Smooth muscle cell (in vitro differentiated cells): Measurements from ENCODE around the gene TAB2. TPM values are rescaled to one million over a fixed set of nuclear protein-coding genes. Genes with fewer than 3 reads are reported as not detected.

Source experiments
- DNase-seq: peaks from one replicate; lab custom pipeline; 2025; ENCODE audit not compliant: unreplicated experiment; lab: John Stamatoyannopoulos, UW
- H2AFZ ChIP-seq: fragments of 200-600 bp; sonication (generic); 2 replicates; pipeline ENCODE4 v1.6.0; 2016; ENCODE audit warnings: antibody characterized with exemption, low read depth, mild to moderate bottlenecking
- H3F3A ChIP-seq: fragments of 200-600 bp; sonication (generic); 2 replicates; pipeline ENCODE4 v1.6.0; 2017; ENCODE audit warnings: antibody characterized with exemption, low read depth
- H3K27ac ChIP-seq: fragments of 200-600 bp; sonication (generic); 2 replicates; pipeline ENCODE4 v1.5.1; 2016; ENCODE audit warnings: low read depth, mild to moderate bottlenecking
- H3K27me3 ChIP-seq: fragments of 200-600 bp; sonication (generic); 2 replicates; pipeline ENCODE4 v1.6.1; 2016; ENCODE audit warnings: low read depth, mild to moderate bottlenecking
- H3K36me3 ChIP-seq: fragments of 200-600 bp; sonication (generic); 2 replicates; pipeline ENCODE4 v1.5.1; 2016; ENCODE audit warnings: low read depth
- H3K4me1 ChIP-seq: fragments of 200-600 bp; sonication (generic); 2 replicates; pipeline ENCODE4 v1.5.1; 2016; ENCODE audit warnings: low read depth
- H3K4me2 ChIP-seq: fragments of 200-600 bp; sonication (generic); 2 replicates; pipeline ENCODE4 v1.6.0; 2016; ENCODE audit warnings: mild to moderate bottlenecking
- H3K4me3 ChIP-seq: fragments of 200-600 bp; sonication (generic); 2 replicates; pipeline ENCODE4 v1.5.1; 2016; ENCODE audit warnings: mild to moderate bottlenecking
- H3K79me2 ChIP-seq: fragments of 200-600 bp; sonication (generic); 2 replicates; pipeline ENCODE4 v1.6.0; 2016; ENCODE audit warnings: low read depth, mild to moderate bottlenecking
- H3K9ac ChIP-seq: fragments of 200-600 bp; sonication (generic); 2 replicates; pipeline ENCODE4 v1.6.0; 2016; ENCODE audit warnings: low read depth
- H3K9me3 ChIP-seq: fragments of 200-600 bp; sonication (generic); replicated peaks from 2 replicates; pipeline ENCODE4 v1.5.1; 2016; ENCODE audit warnings: low read depth
- H4K20me1 ChIP-seq: fragments of 200-600 bp; sonication (generic); 2 replicates; pipeline ENCODE4 v1.6.0; 2016; ENCODE audit warnings: low read depth
- whole genome bisulfite sequencing: methylation state at CpG from one replicate; pipeline ENCODE4 v1.1.7; 2016; ENCODE audit warnings: low lambda C conversion rate; 5-methylcytosine and 5-hydroxymethylcytosine counted together
- polyA plus RNA-seq: library from polyadenylated mRNA; unstranded; fragments of >200 nt; fragmentation: Nextera tagmentation; extraction: Ambion mirVana; gene quantifications from 2 replicates; pipeline ENCODE4 v1.2.1, GENCODE V29; 2016
- total RNA-seq: library from RNA; depleted of rRNA; stranded (reverse); fragments of >200 nt; gene quantifications from 2 replicates; pipeline ENCODE4 v1.2.3, GENCODE V29; 2014
- TF ChIP-seq, protein P1 (sequence below): fragments of 200-600 bp; sonication (generic); IDR thresholded peaks from 2 replicates; pipeline ENCODE4 v1.5.1; 2017; ENCODE audit warnings: borderline replicate concordance, mild to moderate bottlenecking, antibody characterized with exemption; ENCODE audit not compliant: insufficient read depth, poor library complexity, severe bottlenecking

TAB2 gene
- total and polyA plus RNA-seq, 2 experiments from 2014 or later, result 12.6 to 78.5 TPM

DNA sequence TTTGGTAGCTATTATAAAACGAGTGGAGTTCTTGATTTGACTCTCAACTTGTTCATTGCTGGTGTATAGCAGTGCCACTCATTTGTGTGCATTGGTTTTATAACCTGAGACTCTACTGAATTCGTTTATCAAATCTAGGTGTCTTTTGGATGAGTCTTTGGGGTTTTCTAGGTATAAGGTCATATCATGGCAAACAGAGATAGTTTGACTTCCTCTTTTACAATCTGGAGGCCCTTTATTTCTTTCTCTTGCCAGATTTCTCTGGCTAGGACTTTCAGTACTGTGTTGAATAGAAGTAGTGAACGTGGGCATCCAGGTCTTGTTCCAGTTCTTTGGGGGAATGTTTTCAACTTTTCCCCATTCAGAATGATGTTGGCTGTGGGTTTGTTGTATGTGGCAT lies 121.3 kb downstream of the TAB2 start:
- H3K27me3 ChIP-seq, result no peaks in the 10 kb centered on the region
- H3K36me3 ChIP-seq, result no peaks in the 10 kb centered on the region
- TF ChIP-seq, protein P1, sequence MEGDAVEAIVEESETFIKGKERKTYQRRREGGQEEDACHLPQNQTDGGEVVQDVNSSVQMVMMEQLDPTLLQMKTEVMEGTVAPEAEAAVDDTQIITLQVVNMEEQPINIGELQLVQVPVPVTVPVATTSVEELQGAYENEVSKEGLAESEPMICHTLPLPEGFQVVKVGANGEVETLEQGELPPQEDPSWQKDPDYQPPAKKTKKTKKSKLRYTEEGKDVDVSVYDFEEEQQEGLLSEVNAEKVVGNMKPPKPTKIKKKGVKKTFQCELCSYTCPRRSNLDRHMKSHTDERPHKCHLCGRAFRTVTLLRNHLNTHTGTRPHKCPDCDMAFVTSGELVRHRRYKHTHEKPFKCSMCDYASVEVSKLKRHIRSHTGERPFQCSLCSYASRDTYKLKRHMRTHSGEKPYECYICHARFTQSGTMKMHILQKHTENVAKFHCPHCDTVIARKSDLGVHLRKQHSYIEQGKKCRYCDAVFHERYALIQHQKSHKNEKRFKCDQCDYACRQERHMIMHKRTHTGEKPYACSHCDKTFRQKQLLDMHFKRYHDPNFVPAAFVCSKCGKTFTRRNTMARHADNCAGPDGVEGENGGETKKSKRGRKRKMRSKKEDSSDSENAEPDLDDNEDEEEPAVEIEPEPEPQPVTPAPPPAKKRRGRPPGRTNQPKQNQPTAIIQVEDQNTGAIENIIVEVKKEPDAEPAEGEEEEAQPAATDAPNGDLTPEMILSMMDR, result no peak
- no peak overlapping the region for H2AFZ ChIP-seq
- H3K4me3 ChIP-seq, result no peak overlapping the region
- WGBS, result 94% methylated on average over 3 of the region's 3 CpGs
- no peaks in the 10 kb centered on the region for H3K4me1 ChIP-seq
- H4K20me1 ChIP-seq, result no peaks in the 10 kb centered on the region
- H3K4me2 ChIP-seq, result no peak overlapping the region
- no peak overlapping the region for H3K27ac ChIP-seq
- no peak for DNase-seq
- no peak overlapping the region for H3K9ac ChIP-seq
- H3F3A ChIP-seq, result no peaks in the 10 kb centered on the region
- H3K9me3 ChIP-seq, result no peaks in the 10 kb centered on the region
- H3K79me2 ChIP-seq, result no peaks in the 10 kb centered on the region

DNA sequence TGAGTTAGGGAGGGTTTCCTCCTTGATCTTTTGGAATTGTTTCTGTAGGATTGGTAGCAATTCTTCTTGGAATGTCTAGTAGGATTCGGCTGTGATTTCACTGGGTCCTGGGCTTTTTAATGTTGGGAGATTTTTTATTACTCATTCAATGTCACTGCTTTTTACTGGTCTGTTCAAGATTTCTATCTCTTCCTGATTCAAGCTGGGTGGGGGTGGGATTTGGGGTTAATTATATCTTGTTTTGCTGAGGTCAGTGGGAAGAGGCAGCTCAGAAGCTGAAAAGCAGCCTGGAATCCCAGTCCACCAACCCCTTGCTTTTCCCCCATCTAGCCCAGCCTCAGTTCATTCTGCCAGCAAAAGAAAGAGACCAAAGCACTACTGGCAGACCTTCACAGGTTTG lies 122.1 kb downstream of the TAB2 start:
- Histone ChIP-seq H3K36me3 (no peaks in the 10 kb centered on the region), H3K9me3 (no peaks in the 10 kb centered on the region), H3K27me3 (no peaks in the 10 kb centered on the region), H3K79me2 (no peaks in the 10 kb centered on the region), H3K4me2 (no peak overlapping the region), H2AFZ (no peak overlapping the region), H3K9ac (no peak overlapping the region), H4K20me1 (no peaks in the 10 kb centered on the region), H3K4me3 (no peak overlapping the region), H3K27ac (no peak overlapping the region), H3K4me1 (no peaks in the 10 kb centered on the region), H3F3A (no peaks in the 10 kb centered on the region)
- TF ChIP-seq, protein P1, result no peak
- WGBS, result 77% methylated on average over 1 of the region's 1 CpG
- DNase-seq, result no peak

GRCh38 chr6:149440735-149441671 lies 123.5 kb downstream of the TAB2 start:
- no peaks in the 10 kb centered on the region for H3F3A ChIP-seq
- no peaks in the 10 kb centered on the region for H3K27me3 ChIP-seq
- no peaks in the 10 kb centered on the region for H3K36me3 ChIP-seq
- H3K4me3 ChIP-seq, result no peak overlapping the region
- no peaks in the 10 kb centered on the region for H3K9me3 ChIP-seq
- no peak for DNase-seq
- H3K79me2 ChIP-seq, result no peaks in the 10 kb centered on the region
- H2AFZ ChIP-seq, result no peak overlapping the region
- no peak overlapping the region for H3K4me2 ChIP-seq
- no peaks in the 10 kb centered on the region for H3K4me1 ChIP-seq
- H3K9ac ChIP-seq, result no peak overlapping the region
- no peaks in the 10 kb centered on the region for H4K20me1 ChIP-seq
- 83% methylated on average over 16 of the region's 16 CpGs for WGBS
- TF ChIP-seq, protein P1, result no peak
- H3K27ac ChIP-seq, result no peak overlapping the region
